Measurements from ENCODE around the gene KPNB1. TPM values are rescaled to one million over a fixed set of nuclear protein-coding genes. Genes with fewer than 3 reads are reported as not detected.
A peak's percentile ranks its signal among the peaks of the same experiment; 100 is the strongest.

Gene KPNB1
- total RNA-seq, 1 experiment from 2014 or later: 967 TPM

GRCh38 chr17:47725446-47726111, 75.9 kb downstream of the KPNB1 start:
- ChIA-PET CTCF (interaction anchor here (1.4 kb wide), 1 partner anchor 7 kb away, joined by 5 read pairs; the partner anchor contains the start of gene TBX21), POLR2A (no interaction called here)
- Histone ChIP-seq H3K9me3 (no peaks in the 10 kb centered on the region), H3K4me1 (peaks cover 10% of the 10 kb centered on the region; the same call in 1 of the 2 replicates), H3K27me3 (replicated peaks; ENCODE audit: control insufficient read depth, insufficient read depth, low read length) (peaks cover 5% of the 10 kb centered on the region), H3K4me3 (ENCODE audit: low read depth, low read length) (no peak overlapping the region), H3K36me3 (ENCODE audit: control insufficient read depth, insufficient read depth, low read length) (no peaks in the 10 kb centered on the region)
- intact Hi-C loops (cut with micrococcal nuclease; ENCODE audit: unreplicated experiment): no loop called here
- no TSS peak for BruUV-seq (replicated peaks)
- Mint-ChIP-seq H3K27ac (ENCODE audit: unreplicated experiment) (no peak overlapping the region), H3K4me3 (ENCODE audit: unreplicated experiment) (no peak overlapping the region), H3K27me3 (ENCODE audit: insufficient read depth, unreplicated experiment) (peaks cover 20% of the 10 kb centered on the region), H3K36me3 (ENCODE audit: insufficient read depth, unreplicated experiment) (no peaks in the 10 kb centered on the region), H3K9me3 (ENCODE audit: unreplicated experiment) (no peaks in the 10 kb centered on the region), H3K4me1 (ENCODE audit: low read depth, unreplicated experiment) (no peaks in the 10 kb centered on the region)
- DNase-seq: no peak
- TF ChIP-seq CTCF (IDR thresholded peaks at IDR 0.05; ENCODE audit: insufficient read depth in 1 of 2, low read depth in 1 of 2, low read length in 1 of 2, severe bottlenecking in 1 of 2, unreplicated experiment in 1 of 2): peak; percentile 15 to 20

- Mint-ChIP-seq H3K27ac (ENCODE audit: unreplicated experiment) (no peak overlapping the region), H3K36me3 (ENCODE audit: insufficient read depth, unreplicated experiment) (no peaks in the 10 kb centered on the region), H3K9me3 (ENCODE audit: unreplicated experiment) (no peaks in the 10 kb centered on the region), H3K27me3 (ENCODE audit: insufficient read depth, unreplicated experiment) (peaks cover 27% of the 10 kb centered on the region), H3K4me1 (ENCODE audit: low read depth, unreplicated experiment) (no peaks in the 10 kb centered on the region), H3K4me3 (ENCODE audit: unreplicated experiment) (no peak overlapping the region)
- POLR2A ChIA-PET: no interaction called here
- Histone ChIP-seq H3K4me1 (no peaks in the 10 kb centered on the region), H3K9me3 (no peaks in the 10 kb centered on the region), H3K27me3 (replicated peaks; ENCODE audit: control insufficient read depth, insufficient read depth, low read length) (peaks cover 3% of the 10 kb centered on the region), H3K36me3 (ENCODE audit: control insufficient read depth, insufficient read depth, low read length) (no peaks in the 10 kb centered on the region), H3K4me3 (ENCODE audit: low read depth, low read length) (no peak overlapping the region)
- intact Hi-C loops (cut with micrococcal nuclease; ENCODE audit: unreplicated experiment): no loop called here
- no peak for DNase-seq
- BruUV-seq (replicated peaks): no TSS peak
- CTCF ChIA-PET: interaction anchor here (0.7 to 1.3 kb wide), 4 partner anchors 15 to 75 kb away, joined by 3 to 4 read pairs (median 3); partner anchors contain the start of gene TBKBP1
- no peak for TF ChIP-seq CTCF (IDR thresholded peaks at IDR 0.05; ENCODE audit: insufficient read depth in 1 of 2, low read depth in 1 of 2, low read length in 1 of 2, severe bottlenecking in 1 of 2, unreplicated experiment in 1 of 2)
Measured at GRCh38 chr17:47726796-47727703, 77.3 kb downstream of the KPNB1 start.

GRCh38 chr17:47727704-47728036, 78.0 kb downstream of the KPNB1 start:
- peaks cover 3% of the 10 kb centered on the region for H3K4me1 Mint-ChIP-seq (ENCODE audit: low read depth, unreplicated experiment)
- Histone ChIP-seq H3K36me3 (ENCODE audit: control insufficient read depth, insufficient read depth, low read length) (no peaks in the 10 kb centered on the region), H3K27me3 (replicated peaks; ENCODE audit: control insufficient read depth, insufficient read depth, low read length) (peaks cover 5% of the 10 kb centered on the region), H3K4me3 (ENCODE audit: low read depth, low read length) (no peak overlapping the region), H3K4me1 (no peaks in the 10 kb centered on the region; the same call in 1 of the 2 replicates), H3K9me3 (no peaks in the 10 kb centered on the region)
- no peaks in the 10 kb centered on the region for H3K9me3 Mint-ChIP-seq (ENCODE audit: unreplicated experiment)
- POLR2A ChIA-PET: no interaction called here
- no peak for TF ChIP-seq CTCF (IDR thresholded peaks at IDR 0.05; ENCODE audit: insufficient read depth in 1 of 2, low read depth in 1 of 2, low read length in 1 of 2, severe bottlenecking in 1 of 2, unreplicated experiment in 1 of 2)
- intact Hi-C loops (cut with micrococcal nuclease; ENCODE audit: unreplicated experiment): no loop called here
- no peak overlapping the region for H3K27ac Mint-ChIP-seq (ENCODE audit: unreplicated experiment)
- CTCF ChIA-PET: interaction anchor here (0.7 to 1.3 kb wide), 4 partner anchors 14 to 75 kb away, joined by 3 to 4 read pairs (median 3); partner anchors contain the start of gene TBKBP1
- peak in 1 of 2 experiments; percentile 46 for DNase-seq
- H3K4me3 Mint-ChIP-seq (ENCODE audit: unreplicated experiment): no peak overlapping the region
- H3K27me3 Mint-ChIP-seq (ENCODE audit: insufficient read depth, unreplicated experiment): peaks cover 31% of the 10 kb centered on the region
- BruUV-seq (replicated peaks): no TSS peak
- H3K36me3 Mint-ChIP-seq (ENCODE audit: insufficient read depth, unreplicated experiment): no peaks in the 10 kb centered on the region
